ENCODE measurements around the gene BPTF. TPM values are rescaled to one million over a fixed set of nuclear protein-coding genes. Genes with fewer than 3 reads are reported as not detected.

The BPTF gene
- total and polyA plus RNA-seq, 2 of the 13 experiments (the other 11 are each of a cell fraction or from before 2014, with no cell fraction given) = 43.5 to 66.1 TPM

DNA sequence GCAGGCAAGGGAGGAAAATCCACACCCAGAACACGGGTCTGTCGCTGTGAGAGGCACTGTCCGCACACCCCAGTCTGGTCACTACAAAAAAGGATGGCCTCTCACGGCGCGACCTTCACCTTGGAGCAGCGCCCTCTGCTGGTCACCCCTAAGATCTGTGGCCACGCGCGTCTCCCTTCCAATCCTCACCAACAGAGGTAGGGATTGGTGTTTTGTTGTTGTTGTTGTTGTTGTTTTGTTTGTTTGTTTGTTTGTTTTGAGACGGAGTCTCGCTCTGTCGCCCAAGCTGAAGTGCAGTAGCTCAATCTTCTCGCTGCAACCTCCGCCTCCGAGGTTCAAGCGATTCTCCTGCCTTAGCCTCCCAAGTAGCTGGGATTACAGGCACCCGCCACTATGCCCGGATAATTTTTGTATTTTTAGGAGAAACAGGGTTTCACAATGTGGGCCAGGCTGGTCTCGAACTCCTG, 185.9 kb downstream of the BPTF start:
- in situ Hi-C loops (cut with HindIII; ENCODE audit: extremely low pct_ligation_motif_present, low pct_unique_long_range_greater_than_20kb) (no loop called here), intact Hi-C loops (cut with micrococcal nuclease; ENCODE audit: unreplicated experiment) (no loop called here)
- Histone ChIP-seq H3K36me3 (replicated peaks in 1 of 2; ENCODE audit: control insufficient read depth in 1 of 2, insufficient read depth in 2 of 2, low read length in 2 of 2) (no peaks in the 10 kb centered on the region), H3K79me2 (ENCODE audit: insufficient read depth, low read length) (no peaks in the 10 kb centered on the region), H3K4me2 (ENCODE audit: low read depth, low read length) (peak overlapping the region; percentile 68), H3K27me3 (ENCODE audit: control insufficient read depth in 1 of 2, insufficient read depth in 2 of 2, low read length in 2 of 2) (0 out of 5 replicates have a peak, but pooled peaks cover 0 to 5% of the 10 kb centered on the region in 2 experiments), H2AFZ (ENCODE audit: low read length) (no peak overlapping the region), H4K20me1 (ENCODE audit: insufficient read depth, low read length) (no peaks in the 10 kb centered on the region), H3K9ac (ENCODE audit: insufficient read depth, low read depth, low read length) (no peak overlapping the region), H3K4me1 (ENCODE audit: insufficient read depth, low read length) (peaks cover 18% of the 10 kb centered on the region), H3K4me3 (replicated peaks in 1 of 3; ENCODE audit: insufficient read depth in 1 of 3, low read depth in 2 of 3, low read length in 3 of 3) (peak overlapping the region in 2 of 3 experiments; percentile 14 to 41; a peak in 3 of 6 replicates), H3K9me3 (ENCODE audit: low read length) (no peaks in the 10 kb centered on the region), H3K27ac (ENCODE audit: extremely low read length, insufficient read depth, low read length) (no peak overlapping the region)
- POLR2A ChIA-PET = interaction anchor here (1.4 kb wide), 1 partner anchor 16 kb away, joined by 4 read pairs; no protein-coding TSS in a partner anchor
- 43% methylated on average over 20 of the region's 20 CpGs for WGBS (ENCODE audit: low lambda C conversion rate)
- BruUV-seq (replicated peaks) = no TSS peak
- DNase-seq (ENCODE audit: low spot score) (peak; percentile 39), FAIRE-seq (peak; percentile 44), ATAC-seq (peak; percentile 82)
- CTCF ChIA-PET (ENCODE audit: low intra/inter-chr PET ratio, low total read pairs) = interaction anchor here (1.0 kb wide), 1 partner anchor 48 kb away, joined by 3 read pairs; no protein-coding TSS in a partner anchor
- TF ChIP-seq RXRA (CRISPR knock-in tag; IDR thresholded peaks at IDR 0.05) (0 out of 2 replicates have a peak, but pooled peaks have one; percentile 23), KLF15 (CRISPR knock-in tag; IDR thresholded peaks at IDR 0.05; ENCODE audit: borderline replicate concordance) (no peak), ZNF10 (CRISPR knock-in tag; IDR thresholded peaks at IDR 0.05; ENCODE audit: borderline replicate concordance, low read depth) (no peak), ZSCAN31 (CRISPR knock-in tag; IDR thresholded peaks at IDR 0.05; ENCODE audit: low read depth) (no peak), BHLHE40 (IDR thresholded peaks at IDR 0.05; ENCODE audit: low read length) (no peak), ZNF317 (CRISPR knock-in tag; IDR thresholded peaks at IDR 0.05) (no peak), LCORL (IDR thresholded peaks at IDR 0.05) (no peak), LCORL (CRISPR knock-in tag; IDR thresholded peaks at IDR 0.05) (peak; percentile 47; the same call in 1 of the 2 replicates), FIP1L1 (IDR thresholded peaks at IDR 0.05; ENCODE audit: borderline replicate concordance, insufficient read depth, low read depth, low read length) (no peak), ZNF674 (CRISPR knock-in tag; IDR thresholded peaks at IDR 0.05; ENCODE audit: low read depth) (no peak), ZBTB38 (CRISPR knock-in tag; IDR thresholded peaks at IDR 0.05) (0 out of 2 replicates have a peak, but pooled peaks have one; percentile 22), RFX1 (IDR thresholded peaks at IDR 0.05) (no peak), REPIN1 (CRISPR knock-in tag; IDR thresholded peaks at IDR 0.05; ENCODE audit: borderline replicate concordance, low read depth) (no peak), ZXDC (CRISPR knock-in tag; IDR thresholded peaks at IDR 0.05) (no peak)
- TF ChIP-seq, protein P1, sequence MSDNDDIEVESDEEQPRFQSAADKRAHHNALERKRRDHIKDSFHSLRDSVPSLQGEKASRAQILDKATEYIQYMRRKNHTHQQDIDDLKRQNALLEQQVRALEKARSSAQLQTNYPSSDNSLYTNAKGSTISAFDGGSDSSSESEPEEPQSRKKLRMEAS (IDR thresholded peaks at IDR 0.05) = no peak
- TF ChIP-seq, protein P2, sequence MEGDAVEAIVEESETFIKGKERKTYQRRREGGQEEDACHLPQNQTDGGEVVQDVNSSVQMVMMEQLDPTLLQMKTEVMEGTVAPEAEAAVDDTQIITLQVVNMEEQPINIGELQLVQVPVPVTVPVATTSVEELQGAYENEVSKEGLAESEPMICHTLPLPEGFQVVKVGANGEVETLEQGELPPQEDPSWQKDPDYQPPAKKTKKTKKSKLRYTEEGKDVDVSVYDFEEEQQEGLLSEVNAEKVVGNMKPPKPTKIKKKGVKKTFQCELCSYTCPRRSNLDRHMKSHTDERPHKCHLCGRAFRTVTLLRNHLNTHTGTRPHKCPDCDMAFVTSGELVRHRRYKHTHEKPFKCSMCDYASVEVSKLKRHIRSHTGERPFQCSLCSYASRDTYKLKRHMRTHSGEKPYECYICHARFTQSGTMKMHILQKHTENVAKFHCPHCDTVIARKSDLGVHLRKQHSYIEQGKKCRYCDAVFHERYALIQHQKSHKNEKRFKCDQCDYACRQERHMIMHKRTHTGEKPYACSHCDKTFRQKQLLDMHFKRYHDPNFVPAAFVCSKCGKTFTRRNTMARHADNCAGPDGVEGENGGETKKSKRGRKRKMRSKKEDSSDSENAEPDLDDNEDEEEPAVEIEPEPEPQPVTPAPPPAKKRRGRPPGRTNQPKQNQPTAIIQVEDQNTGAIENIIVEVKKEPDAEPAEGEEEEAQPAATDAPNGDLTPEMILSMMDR (CRISPR knock-in tag; IDR thresholded peaks at IDR 0.05) = peak; percentile 83
- TF ChIP-seq, protein P3, sequence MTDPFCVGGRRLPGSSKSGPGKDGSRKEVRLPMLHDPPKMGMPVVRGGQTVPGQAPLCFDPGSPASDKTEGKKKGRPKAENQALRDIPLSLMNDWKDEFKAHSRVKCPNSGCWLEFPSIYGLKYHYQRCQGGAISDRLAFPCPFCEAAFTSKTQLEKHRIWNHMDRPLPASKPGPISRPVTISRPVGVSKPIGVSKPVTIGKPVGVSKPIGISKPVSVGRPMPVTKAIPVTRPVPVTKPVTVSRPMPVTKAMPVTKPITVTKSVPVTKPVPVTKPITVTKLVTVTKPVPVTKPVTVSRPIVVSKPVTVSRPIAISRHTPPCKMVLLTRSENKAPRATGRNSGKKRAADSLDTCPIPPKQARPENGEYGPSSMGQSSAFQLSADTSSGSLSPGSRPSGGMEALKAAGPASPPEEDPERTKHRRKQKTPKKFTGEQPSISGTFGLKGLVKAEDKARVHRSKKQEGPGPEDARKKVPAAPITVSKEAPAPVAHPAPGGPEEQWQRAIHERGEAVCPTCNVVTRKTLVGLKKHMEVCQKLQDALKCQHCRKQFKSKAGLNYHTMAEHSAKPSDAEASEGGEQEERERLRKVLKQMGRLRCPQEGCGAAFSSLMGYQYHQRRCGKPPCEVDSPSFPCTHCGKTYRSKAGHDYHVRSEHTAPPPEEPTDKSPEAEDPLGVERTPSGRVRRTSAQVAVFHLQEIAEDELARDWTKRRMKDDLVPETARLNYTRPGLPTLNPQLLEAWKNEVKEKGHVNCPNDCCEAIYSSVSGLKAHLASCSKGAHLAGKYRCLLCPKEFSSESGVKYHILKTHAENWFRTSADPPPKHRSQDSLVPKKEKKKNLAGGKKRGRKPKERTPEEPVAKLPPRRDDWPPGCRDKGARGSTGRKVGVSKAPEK (CRISPR knock-in tag; IDR thresholded peaks at IDR 0.05; ENCODE audit: borderline replicate concordance) = no peak

Data from HepG2 (cell line).